K562 (cell line): ENCODE data around the gene RXRA. TPM values are rescaled to one million over a fixed set of nuclear protein-coding genes. Genes with fewer than 3 reads are reported as not detected.

ENCODE experiments used
- CREB3L1 ChIP-seq: fragments of 450-650 bp; IDR thresholded peaks from 2 replicates; pipeline ENCODE4 v1.6.1; 2014; ENCODE audit warnings: low read depth, mild to moderate bottlenecking, moderate library complexity, borderline replicate concordance
- CTCF ChIP-seq, 3 experiments: IDR thresholded peaks in 2 of 3; conservative IDR thresholded peaks in 1 of 3; 2 replicates each; pipeline ENCODE4 v1.5.1; 2011 to 2012; ENCODE audit warnings: low read length in 3 of 3, mild to moderate bottlenecking in 3 of 3, control low read depth in 2 of 3, improper control_type of control experiment in 1 of 3, inconsistent platforms in 1 of 3, low read depth in 1 of 3, mixed read lengths in 1 of 3, moderate library complexity in 1 of 3; ENCODE audit not compliant: insufficient read depth in 2 of 3
- EP400 ChIP-seq: fragments of 450-650 bp; IDR thresholded peaks from 2 replicates; pipeline ENCODE4 v1.6.1; 2017; ENCODE audit warnings: antibody characterized with exemption, mild to moderate bottlenecking, moderate library complexity
- HES1 ChIP-seq: fragments of 450-650 bp; IDR thresholded peaks from 2 replicates; pipeline ENCODE4 v1.6.1; 2016; ENCODE audit warnings: low read depth, mild to moderate bottlenecking, moderate library complexity
- MCM2 ChIP-seq: fragments of 450-650 bp; IDR thresholded peaks from 2 replicates; pipeline ENCODE4 v1.6.1; 2017; ENCODE audit warnings: low read depth, mild to moderate bottlenecking
- NCOA2 ChIP-seq, 2 experiments: fragments of 450-650 bp; IDR thresholded peaks; 2 replicates each; pipeline ENCODE4 v1.6.1; 2018; ENCODE audit warnings: mild to moderate bottlenecking in 2 of 2, moderate library complexity in 1 of 2; ENCODE audit not compliant: partially characterized antibody in 2 of 2
- ZBTB9 ChIP-seq: fragments of 450-650 bp; formaldehyde crosslinking; IDR thresholded peaks from 2 replicates; pipeline ENCODE4 v1.4.0; 2020; ENCODE audit warnings: mild to moderate bottlenecking, moderate library complexity
- ZNF77 ChIP-seq: fragments of 250-450 bp; sonication (Bioruptor Pico); IDR thresholded peaks from 2 replicates; pipeline ENCODE4 v1.5.0; 2020
- polyA plus RNA-seq, 8 experiments: library from polyadenylated mRNA; depleted of rRNA in 4 of 8; stranded (reverse) in 5 of 8; unstranded in 3 of 8; fragments of >200 nt; fragmentation: Nextera tagmentation in 2 of 8; fragmentation: Illumina TruSeq in 1 of 8; extraction: Ambion mirVana in 2 of 8; extraction: Trizol in 1 of 8; gene quantifications; 2 replicates each; pipeline versions ENCODE4 v1.2.1 to v1.2.3, GENCODE V29; 2011 to 2014; ENCODE audit warnings: inconsistent platforms in 1 of 8, missing spikeins in 1 of 8
- total RNA-seq, 7 experiments: library from RNA; depleted of rRNA in 6 of 7; stranded (reverse); fragments of >200 nt in 6 of 7; fragmentation: Illumina TruSeq in 2 of 7; extraction: Trizol in 2 of 7; gene quantifications; 2 replicates each; pipeline versions ENCODE4 v1.2.1 to v1.2.3, GENCODE V29; 2011 to 2021; ENCODE audit warnings: low replicate concordance in 1 of 7
- TF ChIP-seq, protein P1 (sequence below): IDR thresholded peaks from 2 replicates; pipeline ENCODE4 v1.6.1; 2011; ENCODE audit warnings: borderline replicate concordance, low read depth, mild to moderate bottlenecking, moderate library complexity, low read length; ENCODE audit not compliant: insufficient read depth, poor library complexity, severe bottlenecking
- TF ChIP-seq, protein P2 (sequence below): fragments of 450-650 bp; formaldehyde crosslinking; IDR thresholded peaks from 2 replicates; pipeline ENCODE4 v1.4.0; 2022; ENCODE audit warnings: missing genetic modification characterization
- TF ChIP-seq, protein P3 (sequence below): sonication (generic); formaldehyde crosslinking; IDR thresholded peaks from 2 replicates; pipeline ENCODE4 v1.8.0; 2022; ENCODE audit warnings: mild to moderate bottlenecking, missing genetic modification reagents, borderline replicate concordance
- TF ChIP-seq, protein P4 (sequence below): fragments of 450-650 bp; IDR thresholded peaks from 2 replicates; pipeline ENCODE4 v1.6.1; 2018; ENCODE audit warnings: mild to moderate bottlenecking, low read depth; ENCODE audit not compliant: partially characterized antibody

The RXRA gene
- total and polyA plus RNA-seq, 9 of the 15 experiments (the other 6 are each of a cell fraction or from before 2014, with no cell fraction given), result 0.35 to 23.6 (median 4.6) TPM

- no peak for TF ChIP-seq HES1
- TF ChIP-seq, protein P1, sequence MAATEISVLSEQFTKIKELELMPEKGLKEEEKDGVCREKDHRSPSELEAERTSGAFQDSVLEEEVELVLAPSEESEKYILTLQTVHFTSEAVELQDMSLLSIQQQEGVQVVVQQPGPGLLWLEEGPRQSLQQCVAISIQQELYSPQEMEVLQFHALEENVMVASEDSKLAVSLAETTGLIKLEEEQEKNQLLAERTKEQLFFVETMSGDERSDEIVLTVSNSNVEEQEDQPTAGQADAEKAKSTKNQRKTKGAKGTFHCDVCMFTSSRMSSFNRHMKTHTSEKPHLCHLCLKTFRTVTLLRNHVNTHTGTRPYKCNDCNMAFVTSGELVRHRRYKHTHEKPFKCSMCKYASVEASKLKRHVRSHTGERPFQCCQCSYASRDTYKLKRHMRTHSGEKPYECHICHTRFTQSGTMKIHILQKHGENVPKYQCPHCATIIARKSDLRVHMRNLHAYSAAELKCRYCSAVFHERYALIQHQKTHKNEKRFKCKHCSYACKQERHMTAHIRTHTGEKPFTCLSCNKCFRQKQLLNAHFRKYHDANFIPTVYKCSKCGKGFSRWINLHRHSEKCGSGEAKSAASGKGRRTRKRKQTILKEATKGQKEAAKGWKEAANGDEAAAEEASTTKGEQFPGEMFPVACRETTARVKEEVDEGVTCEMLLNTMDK, result peak; percentile 85
- no peak for TF ChIP-seq MCM2
- no peak for TF ChIP-seq NCOA2 (IDR thresholded peaks at IDR 0.05; ENCODE audit: partially characterized antibody in 2 of 2)
- TF ChIP-seq EP400, result no peak
- TF ChIP-seq ZNF77 (CRISPR knock-in tag), result no peak
- no peak for TF ChIP-seq ZBTB9 (CRISPR knock-in tag)
- TF ChIP-seq, protein P2, sequence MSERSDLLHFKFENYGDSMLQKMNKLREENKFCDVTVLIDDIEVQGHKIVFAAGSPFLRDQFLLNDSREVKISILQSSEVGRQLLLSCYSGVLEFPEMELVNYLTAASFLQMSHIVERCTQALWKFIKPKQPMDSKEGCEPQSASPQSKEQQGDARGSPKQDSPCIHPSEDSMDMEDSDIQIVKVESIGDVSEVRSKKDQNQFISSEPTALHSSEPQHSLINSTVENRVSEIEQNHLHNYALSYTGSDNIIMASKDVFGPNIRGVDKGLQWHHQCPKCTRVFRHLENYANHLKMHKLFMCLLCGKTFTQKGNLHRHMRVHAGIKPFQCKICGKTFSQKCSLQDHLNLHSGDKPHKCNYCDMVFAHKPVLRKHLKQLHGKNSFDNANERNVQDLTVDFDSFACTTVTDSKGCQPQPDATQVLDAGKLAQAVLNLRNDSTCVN (CRISPR knock-in tag), result no peak
- TF ChIP-seq, protein P3, sequence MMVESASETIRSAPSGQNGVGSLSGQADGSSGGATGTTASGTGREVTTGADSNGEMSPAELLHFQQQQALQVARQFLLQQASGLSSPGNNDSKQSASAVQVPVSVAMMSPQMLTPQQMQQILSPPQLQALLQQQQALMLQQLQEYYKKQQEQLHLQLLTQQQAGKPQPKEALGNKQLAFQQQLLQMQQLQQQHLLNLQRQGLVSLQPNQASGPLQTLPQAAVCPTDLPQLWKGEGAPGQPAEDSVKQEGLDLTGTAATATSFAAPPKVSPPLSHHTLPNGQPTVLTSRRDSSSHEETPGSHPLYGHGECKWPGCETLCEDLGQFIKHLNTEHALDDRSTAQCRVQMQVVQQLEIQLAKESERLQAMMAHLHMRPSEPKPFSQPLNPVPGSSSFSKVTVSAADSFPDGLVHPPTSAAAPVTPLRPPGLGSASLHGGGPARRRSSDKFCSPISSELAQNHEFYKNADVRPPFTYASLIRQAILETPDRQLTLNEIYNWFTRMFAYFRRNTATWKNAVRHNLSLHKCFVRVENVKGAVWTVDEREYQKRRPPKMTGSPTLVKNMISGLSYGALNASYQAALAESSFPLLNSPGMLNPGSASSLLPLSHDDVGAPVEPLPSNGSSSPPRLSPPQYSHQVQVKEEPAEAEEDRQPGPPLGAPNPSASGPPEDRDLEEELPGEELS (CRISPR knock-in tag), result no peak
- TF ChIP-seq CREB3L1, result no peak
- peak; percentile 45 to 57 (median 57); a peak in 5 of 6 replicates for TF ChIP-seq CTCF (IDR thresholded peaks at IDR 0.05 in 2 of 3, conservative IDR thresholded peaks at IDR 0.05 in 1 of 3; ENCODE audit: insufficient read depth in 2 of 3, low read depth in 1 of 3, low read length in 3 of 3)
- TF ChIP-seq, protein P4, sequence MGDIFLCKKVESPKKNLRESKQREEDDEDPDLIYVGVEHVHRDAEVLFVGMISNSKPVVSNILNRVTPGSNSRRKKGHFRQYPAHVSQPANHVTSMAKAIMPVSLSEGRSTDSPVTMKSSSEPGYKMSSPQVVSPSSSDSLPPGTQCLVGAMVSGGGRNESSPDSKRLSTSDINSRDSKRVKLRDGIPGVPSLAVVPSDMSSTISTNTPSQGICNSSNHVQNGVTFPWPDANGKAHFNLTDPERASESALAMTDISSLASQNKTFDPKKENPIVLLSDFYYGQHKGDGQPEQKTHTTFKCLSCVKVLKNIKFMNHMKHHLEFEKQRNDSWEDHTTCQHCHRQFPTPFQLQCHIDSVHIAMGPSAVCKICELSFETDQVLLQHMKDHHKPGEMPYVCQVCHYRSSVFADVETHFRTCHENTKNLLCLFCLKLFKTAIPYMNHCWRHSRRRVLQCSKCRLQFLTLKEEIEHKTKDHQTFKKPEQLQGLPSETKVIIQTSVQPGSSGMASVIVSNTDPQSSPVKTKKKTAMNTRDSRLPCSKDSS, result no peak
These were observed 18.0 kb downstream of the RXRA start (continued) for GRCh38 chr9:134344068-134344799.
